Activated T-helper 17 cell treated with anti-CD3 and anti-CD28 coated beads, Interleukin-2, amount 50 U/mL, for 72 hours (primary cell): ENCODE results near the gene MUC6. TPM values are rescaled to one million over a fixed set of nuclear protein-coding genes. Genes with fewer than 3 reads are reported as not detected.
A peak's percentile ranks its signal among the peaks of the same experiment; 100 is the strongest.

Source experiments
- ATAC-seq: fragments of 150-1000 bp; cut with Tn5 transposase; replicated peaks from 2 replicates; pipeline ENCODE4 v1.10.0; 2021; ENCODE audit warnings: mild to moderate bottlenecking, moderate library complexity
- H3K27ac Mint-ChIP-seq: one replicate; pipeline ENCODE4 v1.8.0; 2022; ENCODE audit warnings: mixed read lengths
- H3K27me3 Mint-ChIP-seq: one replicate; pipeline ENCODE4 v1.8.0; 2022; ENCODE audit warnings: mixed read lengths
- H3K36me3 Mint-ChIP-seq: one replicate; pipeline ENCODE4 v1.8.0; 2022; ENCODE audit warnings: low read depth, mild to moderate bottlenecking, mixed read lengths
- H3K4me1 Mint-ChIP-seq: one replicate; pipeline ENCODE4 v1.8.0; 2022; ENCODE audit warnings: mixed read lengths
- H3K4me3 Mint-ChIP-seq: one replicate; pipeline ENCODE4 v1.8.0; 2022; ENCODE audit warnings: mild to moderate bottlenecking, mixed read lengths
- H3K9me3 Mint-ChIP-seq: one replicate; pipeline ENCODE4 v1.8.0; 2022; ENCODE audit warnings: mixed read lengths
- total RNA-seq, 2 donors: library from RNA; stranded (reverse); gene quantifications; one replicate each; pipeline ENCODE4 v1.2.3, GENCODE V29; 2022

MUC6 gene
- total RNA-seq, 2 donors from 2014 or later, result not detected

DNA sequence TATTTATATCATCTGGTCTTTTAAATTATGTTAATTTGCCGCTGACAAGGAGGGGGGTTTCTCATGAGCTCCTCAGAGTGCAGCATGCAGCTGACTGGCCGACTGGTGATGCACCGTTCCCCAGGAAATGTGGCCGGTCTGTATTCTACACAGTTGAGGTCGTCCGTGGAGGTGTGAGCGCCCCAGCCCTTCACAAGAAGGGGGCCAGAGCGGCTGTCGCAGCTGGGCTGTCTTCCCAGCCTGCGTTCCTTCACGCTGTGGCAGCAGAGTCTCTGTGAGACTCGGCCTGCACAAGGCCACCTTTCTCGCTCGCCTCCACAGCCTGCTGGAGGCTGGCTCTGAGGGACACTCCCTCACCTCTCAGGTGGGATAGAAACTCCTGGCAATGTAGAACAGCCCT lies 67.7 kb downstream of the MUC6 start:
- no peaks in the 10 kb centered on the region for H3K9me3 Mint-ChIP-seq
- H3K36me3 Mint-ChIP-seq, result peaks cover 58% of the 10 kb centered on the region
- no peak overlapping the region for H3K27ac Mint-ChIP-seq
- no peak for ATAC-seq
- H3K4me3 Mint-ChIP-seq, result no peak overlapping the region
- H3K4me1 Mint-ChIP-seq, result peaks cover 17% of the 10 kb centered on the region
- no peaks in the 10 kb centered on the region for H3K27me3 Mint-ChIP-seq

DNA sequence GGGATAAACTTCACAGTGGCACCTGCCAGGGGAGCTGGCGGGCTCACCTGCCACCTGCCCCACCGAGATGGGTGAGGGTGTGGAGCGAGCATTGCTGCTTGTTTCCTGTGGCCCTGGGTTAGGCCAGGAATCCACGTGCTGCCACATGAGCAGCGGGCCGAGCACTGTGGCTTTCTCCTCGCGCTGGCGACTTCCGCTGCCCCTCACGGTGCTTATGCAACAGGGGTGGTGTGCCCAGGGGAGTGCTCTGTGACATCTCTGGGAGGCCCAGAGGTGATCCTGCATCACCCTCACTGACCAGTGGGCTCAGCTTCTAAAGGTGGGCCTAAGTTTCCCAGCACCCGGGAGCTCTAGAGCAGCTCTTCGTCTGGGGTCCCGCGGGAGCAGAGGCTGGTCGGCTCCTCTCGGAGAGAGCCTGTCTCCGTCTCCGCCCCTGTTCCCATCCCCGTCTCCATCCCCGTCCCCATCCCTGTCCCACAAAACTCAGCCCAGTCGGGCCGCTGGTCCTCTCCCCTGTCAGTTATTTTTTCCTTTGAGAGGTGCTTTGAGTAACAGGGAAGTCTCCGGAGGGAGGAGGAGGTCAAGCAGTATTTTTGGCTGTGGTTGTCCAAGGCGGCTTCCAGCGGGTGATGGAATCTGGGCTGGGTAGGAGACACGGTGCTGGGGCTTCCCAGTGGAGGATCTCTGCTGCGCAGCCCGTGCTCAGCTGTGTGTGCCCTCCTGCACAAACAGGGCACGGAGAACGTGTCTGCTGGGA lies 68.3 kb downstream of the MUC6 start:
- Mint-ChIP-seq H3K9me3 (no peaks in the 10 kb centered on the region), H3K4me3 (no peak overlapping the region), H3K4me1 (peaks cover 17% of the 10 kb centered on the region), H3K36me3 (peaks cover 58% of the 10 kb centered on the region), H3K27ac (no peak overlapping the region), H3K27me3 (no peaks in the 10 kb centered on the region)
- ATAC-seq, result no peak

DNA sequence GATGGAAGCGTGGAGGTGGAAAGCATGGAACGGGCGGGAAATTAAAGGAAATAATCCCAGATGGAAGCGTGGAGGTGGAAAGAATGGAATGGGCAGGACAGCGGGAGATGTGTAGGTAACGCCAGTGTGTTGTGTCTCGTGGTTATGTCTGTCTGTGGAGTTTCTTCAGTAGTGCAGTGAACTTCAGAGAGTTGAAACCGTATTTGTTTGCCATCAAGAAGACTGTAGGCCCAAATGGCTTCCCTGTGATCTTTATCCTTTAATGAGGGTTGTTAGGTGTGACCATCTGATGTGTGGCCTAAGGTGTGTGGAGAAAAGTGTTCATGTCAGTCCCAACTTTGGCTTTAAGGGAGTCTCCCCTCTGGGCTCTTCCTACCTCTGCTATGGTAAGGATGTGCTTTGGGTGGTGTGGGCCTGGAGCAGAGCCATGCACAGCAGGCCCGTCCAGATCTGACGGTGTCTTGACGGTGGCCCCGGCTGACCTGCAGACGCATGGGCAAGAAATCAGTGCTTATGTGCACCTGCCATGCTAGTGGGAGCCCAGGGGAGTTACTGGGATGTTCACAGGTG lies 71.2 kb downstream of the MUC6 start:
- H3K4me3 Mint-ChIP-seq, result no peak overlapping the region
- H3K27me3 Mint-ChIP-seq, result no peaks in the 10 kb centered on the region
- peak; percentile 42 for ATAC-seq
- peaks cover 11% of the 10 kb centered on the region for H3K4me1 Mint-ChIP-seq
- H3K27ac Mint-ChIP-seq, result no peak overlapping the region
- H3K9me3 Mint-ChIP-seq, result no peaks in the 10 kb centered on the region
- H3K36me3 Mint-ChIP-seq, result peaks cover 51% of the 10 kb centered on the region

DNA sequence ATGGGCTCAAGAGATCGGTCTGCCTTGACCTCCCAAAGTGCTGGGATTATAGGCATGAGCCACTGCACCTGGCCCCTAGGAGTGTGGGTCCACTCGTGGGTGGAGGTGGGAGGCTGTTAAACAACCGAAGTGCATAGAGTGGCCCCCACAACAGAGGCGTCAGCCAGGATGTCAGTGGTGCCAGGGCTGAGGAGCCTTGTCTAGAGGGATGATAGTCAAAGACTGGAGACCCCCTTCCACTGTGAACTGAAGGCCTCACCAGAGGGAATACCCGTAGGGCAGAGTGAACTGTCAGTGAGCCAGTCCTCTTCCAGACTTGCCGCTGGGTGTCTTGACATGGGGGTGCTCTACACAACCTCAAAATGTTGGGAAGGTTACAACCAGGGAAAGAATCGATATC lies 72.7 kb downstream of the MUC6 start:
- H3K27me3 Mint-ChIP-seq, result no peaks in the 10 kb centered on the region
- peaks cover 6% of the 10 kb centered on the region for H3K4me1 Mint-ChIP-seq
- ATAC-seq, result no peak
- no peak overlapping the region for H3K27ac Mint-ChIP-seq
- peaks cover 56% of the 10 kb centered on the region for H3K36me3 Mint-ChIP-seq
- H3K9me3 Mint-ChIP-seq, result no peaks in the 10 kb centered on the region
- no peak overlapping the region for H3K4me3 Mint-ChIP-seq

Other genes starting within 250 kb of the MUC6 start
- gene CEND1, start 246.6 kb downstream of the MUC6 start, total RNA-seq, result 1 to 10 TPM; 1.2 to 3.9 TPM
- gene SLC25A22, start 238.4 kb downstream of the MUC6 start, total RNA-seq, result 10 to 100 TPM; 27.9 to 62.2 TPM
- 10 to 100 TPM; 35.8 to 43.8 TPM for gene PIDD1, start 231.5 kb downstream of the MUC6 start, total RNA-seq
- 1,000 to 10,000 TPM; 2,744 to 3,086 TPM for gene RPLP2, start 226.8 kb downstream of the MUC6 start, total RNA-seq
- 10 to 100 TPM; 36.8 to 39.3 TPM for gene PNPLA2, start 217.8 kb downstream of the MUC6 start, total RNA-seq
- gene CRACR2B, start 208.8 kb downstream of the MUC6 start, total RNA-seq, result 1 to 10 TPM; 1.4 to 1.9 TPM
- 10 to 100 TPM; 61.5 to 74.6 TPM for gene CD151, start 203.8 kb downstream of the MUC6 start, total RNA-seq
- gene POLR2L, start 194.2 kb downstream of the MUC6 start, total RNA-seq, result 100 to 1,000 TPM in 1 of 2 donors, 10 to 100 TPM in 1; 41.2 to 106 TPM
- gene TSPAN4, start 193.9 kb downstream of the MUC6 start, total RNA-seq, result 10 to 100 TPM in 1 of 2 donors, 1 to 10 TPM in 1; 6.0 to 11.2 TPM
- 10 to 100 TPM; 71.9 to 72.6 TPM for gene CHID1, start 125.9 kb downstream of the MUC6 start, total RNA-seq
- gene AP2A2, start 110.8 kb downstream of the MUC6 start, total RNA-seq, result 10 to 100 TPM; 69.1 to 76.2 TPM
- not detected for gene MUC2, start 38.2 kb upstream of the MUC6 start, total RNA-seq
- not detected for gene MUC5AC, start 121.2 kb upstream of the MUC6 start, total RNA-seq
- not detected for gene MUC5B, start 186.3 kb upstream of the MUC6 start, total RNA-seq